GM15510 (cell line): ENCODE measurements around the gene ARHGAP15.

Experiments used
- POLR2A ChIP-seq: IDR thresholded peaks from 3 replicates; pipeline ENCODE4 v1.6.1; 2011; ENCODE audit warnings: borderline replicate concordance; ENCODE audit not compliant: insufficient read length; ENCODE audit errors: extremely low read depth

The ARHGAP15 gene

DNA sequence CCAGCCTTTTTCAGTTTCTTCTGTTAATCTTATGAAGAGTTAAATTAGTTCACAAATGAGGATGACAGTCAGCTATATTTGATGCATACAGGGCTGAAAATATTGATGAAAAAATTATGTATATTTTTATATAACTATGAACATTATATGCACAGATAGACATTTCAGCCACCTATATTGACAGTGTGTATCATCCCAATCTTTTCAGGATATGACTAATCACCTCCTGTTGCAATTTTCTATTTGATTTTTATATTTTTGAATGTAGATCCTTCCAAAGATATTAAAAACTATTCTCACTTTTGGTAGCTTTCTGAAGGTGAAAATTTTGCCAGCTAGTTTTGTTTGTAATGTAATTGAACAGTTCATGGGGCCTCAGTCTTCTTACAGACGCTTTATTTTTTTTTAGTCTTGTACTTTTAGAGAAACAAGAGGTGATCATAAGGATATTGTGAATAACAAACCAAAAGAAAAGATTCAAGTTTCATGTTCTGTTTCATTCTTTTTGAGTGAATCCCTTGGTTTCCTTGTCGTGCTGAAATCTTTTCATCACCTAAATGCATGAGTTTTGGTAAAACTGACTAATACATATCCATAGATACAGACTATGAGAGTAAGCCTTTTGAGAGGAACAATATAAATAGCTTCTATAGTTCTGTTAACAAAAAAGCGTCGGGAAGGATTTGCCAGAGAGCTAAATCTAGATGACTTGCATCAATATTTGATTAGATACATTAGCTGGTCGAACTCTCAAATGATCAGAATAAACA lies 123.1 kb downstream of the ARHGAP15 start:
- TF ChIP-seq POLR2A, result no peak

DNA sequence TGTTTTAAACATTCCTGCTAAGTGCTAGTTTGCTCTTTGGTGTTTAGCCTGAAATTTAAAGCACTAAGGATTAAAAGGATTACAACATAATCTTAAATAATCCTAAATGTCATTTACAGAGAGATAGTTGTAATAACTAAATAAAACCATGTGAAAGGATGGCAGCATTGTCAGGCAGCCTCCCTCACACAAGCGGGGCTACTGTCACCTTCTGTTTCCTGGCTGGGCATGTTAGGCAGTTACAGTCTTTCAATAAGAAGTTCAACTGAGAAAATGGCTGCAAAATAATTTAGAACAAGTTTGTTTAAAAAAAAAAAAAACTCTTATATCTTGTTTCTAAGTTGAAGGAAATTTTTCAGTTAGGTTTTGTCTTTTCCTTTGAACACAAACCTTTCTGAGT lies 124.9 kb downstream of the ARHGAP15 start:
- TF ChIP-seq POLR2A, result no peak

DNA sequence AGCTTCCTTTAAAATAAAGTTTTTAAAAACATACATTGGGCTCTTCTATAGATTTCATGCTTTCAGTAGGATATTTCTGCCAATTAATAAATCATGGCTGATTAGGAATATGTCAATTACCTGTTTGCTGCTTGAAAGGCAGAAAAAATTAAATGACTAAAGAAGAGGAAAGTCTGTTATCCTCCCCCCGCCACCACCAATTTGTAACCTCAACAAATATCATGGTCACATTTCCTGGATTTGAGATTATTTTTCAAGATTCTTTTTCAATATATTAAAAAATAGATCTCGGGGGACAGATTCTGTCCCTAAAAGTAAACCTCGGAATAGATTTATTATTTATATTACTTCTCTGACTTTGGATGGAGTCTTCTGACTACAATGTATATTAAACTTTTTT lies 125.9 kb downstream of the ARHGAP15 start:
- TF ChIP-seq POLR2A, result no peak

DNA sequence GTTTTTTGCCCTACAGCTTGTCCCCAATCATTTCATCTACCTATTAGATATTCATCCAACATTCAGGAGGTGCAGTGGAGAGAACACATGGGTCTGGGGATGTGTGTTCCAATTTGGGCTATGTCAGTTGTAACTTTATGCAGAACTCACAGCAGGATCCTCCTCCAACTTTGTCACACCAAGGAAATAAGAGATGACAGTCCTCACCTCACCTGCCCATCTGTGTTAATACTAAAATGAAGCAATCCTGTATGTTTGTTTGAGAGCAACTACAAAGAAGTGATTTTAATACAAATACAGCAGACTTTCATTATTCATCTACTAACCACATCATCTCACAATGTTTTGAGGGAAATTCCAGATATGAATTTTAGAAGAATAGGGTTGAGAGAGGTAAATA lies 126.7 kb downstream of the ARHGAP15 start:
- no peak for TF ChIP-seq POLR2A

DNA sequence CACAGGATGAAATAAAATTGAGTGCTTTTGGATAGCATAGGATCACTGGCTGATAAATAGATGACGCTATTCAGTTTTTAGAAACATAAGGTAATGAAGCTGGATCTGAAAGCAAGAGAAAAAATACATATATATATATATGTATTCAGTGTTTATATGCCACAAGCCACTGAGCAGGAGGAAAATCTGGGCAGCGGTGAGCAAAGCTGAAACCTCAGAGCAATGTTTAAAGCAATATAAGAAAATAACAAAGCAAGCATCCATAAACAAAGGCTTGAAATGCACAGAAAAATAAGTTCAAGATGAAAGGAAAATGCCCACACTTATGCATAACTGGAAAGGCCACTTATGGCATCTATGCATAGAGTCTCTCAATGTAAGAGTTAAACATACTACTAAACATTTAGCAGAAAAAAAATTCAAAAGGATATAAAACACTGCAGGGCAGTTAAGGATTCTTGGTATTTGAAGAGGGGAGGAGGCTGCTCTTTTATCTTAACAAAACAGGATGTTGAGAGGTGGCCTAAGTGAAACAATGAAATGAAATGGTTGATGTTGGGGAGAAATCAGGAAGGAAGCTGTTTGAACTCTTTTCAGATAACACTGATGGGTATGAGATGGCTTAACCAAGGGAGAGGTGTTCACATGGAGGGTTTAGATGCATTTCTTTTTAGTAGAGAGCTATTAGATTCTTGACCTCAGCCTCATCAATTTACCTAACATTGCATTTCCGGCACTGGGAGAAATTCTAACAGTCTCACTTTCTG lies 129.1 kb downstream of the ARHGAP15 start:
- TF ChIP-seq POLR2A, result no peak

DNA sequence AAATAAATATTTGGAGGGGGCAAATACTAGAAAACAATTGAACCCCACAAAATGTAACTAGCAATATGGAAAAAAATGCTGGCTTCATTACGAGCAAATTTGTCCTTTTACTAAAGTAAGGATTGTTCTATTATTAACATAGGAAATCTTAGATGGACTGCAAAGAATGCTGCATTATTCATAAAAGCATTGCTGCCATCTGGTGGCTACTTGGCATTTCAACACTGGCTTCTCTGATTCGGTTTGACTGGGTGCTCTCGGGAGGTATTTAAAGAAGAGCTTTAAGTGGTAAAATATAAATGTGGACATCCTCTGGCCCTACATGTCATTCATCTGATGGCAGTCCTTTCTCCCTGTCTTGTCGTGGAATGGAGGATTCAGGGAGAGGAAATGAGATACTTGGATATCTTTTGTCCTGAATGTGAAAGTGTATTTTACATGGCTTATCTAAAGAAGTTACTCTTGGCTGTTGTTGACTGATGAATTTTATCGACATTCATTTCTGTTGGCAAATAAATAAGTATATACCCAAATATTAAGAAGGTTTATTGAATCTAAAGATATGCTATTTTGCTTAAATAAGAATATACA lies 130.2 kb downstream of the ARHGAP15 start:
- no peak for TF ChIP-seq POLR2A

DNA sequence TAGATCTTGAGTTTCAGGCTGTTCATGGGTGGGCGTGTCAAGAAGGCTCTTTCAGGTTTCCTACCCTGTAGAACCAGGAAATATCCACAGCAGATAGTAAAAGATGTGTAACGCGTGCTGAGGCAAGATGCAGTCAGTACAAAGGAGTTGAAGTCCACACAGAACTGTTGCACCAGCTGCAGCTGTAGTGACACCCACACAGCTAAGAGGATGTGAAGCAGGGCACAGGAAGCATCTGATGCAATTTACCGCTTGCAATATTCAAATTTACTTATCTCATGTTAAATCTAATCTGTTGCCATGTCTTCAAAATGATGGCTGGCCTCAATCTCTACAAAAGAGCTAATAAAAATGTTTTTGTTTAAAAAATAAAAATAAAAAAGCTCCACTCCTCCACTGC lies 132.8 kb downstream of the ARHGAP15 start:
- TF ChIP-seq POLR2A, result no peak

DNA sequence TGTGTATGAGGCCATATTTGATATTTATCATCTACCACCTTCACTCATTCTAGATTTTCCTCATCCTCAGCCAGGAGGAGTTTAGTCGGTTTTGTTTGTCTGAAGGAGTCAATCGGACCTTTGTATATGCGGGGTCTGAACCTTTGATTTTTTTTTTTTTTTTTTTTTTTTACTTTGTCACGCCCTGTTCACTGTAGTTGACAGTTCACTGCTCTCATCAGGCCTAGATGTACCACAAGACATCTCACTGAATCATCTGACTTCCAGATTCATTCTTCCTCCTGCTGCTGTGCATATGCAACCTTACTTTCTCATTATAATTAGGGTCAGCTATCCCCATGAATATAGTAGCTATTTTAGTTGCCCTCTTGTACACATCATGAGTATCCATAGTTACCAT lies 133.2 kb downstream of the ARHGAP15 start:
- TF ChIP-seq POLR2A, result no peak

DNA sequence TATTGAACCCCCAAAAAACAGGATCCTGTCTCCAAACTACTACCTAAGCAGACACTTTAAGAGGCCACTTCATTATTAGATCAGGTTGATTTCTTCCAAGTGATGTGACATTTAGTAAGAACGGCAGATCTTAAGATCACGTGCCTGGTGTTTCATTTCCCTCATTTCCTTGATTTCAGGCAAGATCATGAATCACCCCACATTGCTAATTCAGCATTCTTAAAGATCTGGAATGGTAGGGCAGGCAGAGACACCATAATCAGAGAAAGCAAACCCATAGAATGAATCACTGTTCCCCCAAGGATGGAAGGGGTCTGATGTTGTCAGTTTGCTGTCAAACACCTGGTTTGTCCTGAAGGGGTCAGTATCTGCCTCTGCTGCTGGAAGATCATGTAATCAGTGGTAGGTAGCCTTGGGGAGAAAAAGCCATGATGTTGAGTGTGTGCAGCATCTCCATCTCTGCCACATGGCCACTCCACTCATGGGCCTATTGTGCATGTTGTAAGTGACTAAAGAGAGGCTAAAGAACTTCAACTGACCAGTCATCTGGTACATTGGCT lies 133.9 kb downstream of the ARHGAP15 start:
- no peak for TF ChIP-seq POLR2A

DNA sequence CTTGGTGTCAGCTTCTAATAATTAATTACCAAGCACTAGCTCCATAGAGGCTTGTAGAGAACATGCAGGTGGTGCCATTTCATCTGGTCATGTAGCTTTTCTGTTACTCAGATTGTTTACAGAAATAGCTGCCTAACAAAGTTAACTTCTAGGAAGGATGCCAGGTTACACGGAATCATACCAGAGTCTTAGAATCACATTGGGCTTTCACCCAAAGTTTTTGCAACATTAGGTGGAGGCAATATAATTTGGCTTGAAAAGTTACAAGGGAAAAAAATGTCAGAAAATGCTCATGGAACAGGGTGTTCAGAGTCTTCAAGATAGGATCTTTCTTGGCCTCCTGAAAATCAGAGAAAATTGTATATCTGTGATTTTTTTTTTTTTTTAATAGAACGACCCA lies 135.6 kb downstream of the ARHGAP15 start:
- TF ChIP-seq POLR2A, result no peak

DNA sequence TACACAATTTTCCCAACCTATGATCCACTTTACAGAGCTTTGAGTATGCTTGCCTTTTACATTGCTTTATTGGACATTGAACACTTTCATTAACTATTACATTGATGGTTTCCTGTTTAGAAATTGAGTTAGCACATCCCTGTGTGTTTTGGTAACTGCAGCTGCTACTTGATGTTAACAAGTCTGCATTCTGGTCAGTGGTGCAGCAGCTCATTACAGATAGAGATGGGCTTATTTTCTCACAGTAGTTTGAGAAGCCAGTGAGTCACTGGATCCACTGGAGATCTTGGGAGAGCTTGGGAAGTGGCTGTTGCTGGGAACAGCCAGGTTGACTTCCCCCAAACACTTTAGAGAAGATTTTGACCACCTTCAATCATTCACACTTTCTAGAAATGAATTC lies 150.5 kb downstream of the ARHGAP15 start:
- no peak for TF ChIP-seq POLR2A

DNA sequence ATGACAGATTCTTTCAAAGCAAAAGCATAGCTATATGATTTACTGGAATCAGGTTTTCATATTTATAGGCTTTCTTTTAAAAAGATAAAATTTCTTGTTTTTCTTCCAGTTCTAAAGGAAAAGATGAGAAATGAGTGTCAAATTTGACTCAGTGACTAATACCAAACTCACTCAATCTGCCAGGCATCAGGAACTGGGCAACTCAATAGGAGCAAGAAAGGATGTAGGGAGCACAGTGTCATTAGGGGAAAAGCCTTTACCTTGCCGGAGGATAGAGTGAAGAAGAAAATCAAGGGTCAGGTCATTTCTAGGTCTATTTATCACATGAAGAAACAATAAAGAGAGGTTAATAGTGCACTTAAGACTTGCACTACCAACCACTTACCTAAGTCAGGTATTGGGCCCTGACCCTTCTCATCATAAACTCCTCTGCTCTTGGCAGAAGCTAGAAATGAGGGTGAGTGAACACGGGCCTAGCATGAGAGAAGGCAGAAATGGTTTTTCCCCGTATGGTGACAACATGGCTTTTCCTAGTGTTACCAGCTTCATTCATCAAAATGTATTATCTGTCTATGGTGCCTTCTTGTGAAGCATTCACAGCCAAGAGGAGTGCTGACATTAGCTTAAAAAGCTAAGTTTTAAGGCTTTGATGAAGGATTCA lies 151.0 kb downstream of the ARHGAP15 start:
- TF ChIP-seq POLR2A, result no peak

DNA sequence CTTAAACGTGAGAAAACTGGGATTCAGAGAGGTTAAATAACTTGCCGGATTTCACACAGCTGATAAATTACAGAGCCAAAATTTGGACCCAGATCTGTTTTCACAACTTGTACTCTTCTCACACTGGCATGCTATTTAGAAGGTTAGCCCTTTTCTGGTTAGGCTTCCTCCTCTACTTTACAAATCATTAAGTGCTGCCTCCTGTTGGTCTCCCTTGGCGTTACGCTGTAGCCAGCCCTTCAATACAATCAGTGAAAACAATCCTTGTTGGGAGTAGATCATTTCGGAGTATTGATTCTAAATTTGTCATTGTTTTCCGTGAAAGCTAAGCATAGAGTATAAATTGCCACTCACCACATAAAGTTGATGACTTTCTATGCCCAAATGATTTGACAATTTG lies 153.5 kb downstream of the ARHGAP15 start:
- no peak for TF ChIP-seq POLR2A

DNA sequence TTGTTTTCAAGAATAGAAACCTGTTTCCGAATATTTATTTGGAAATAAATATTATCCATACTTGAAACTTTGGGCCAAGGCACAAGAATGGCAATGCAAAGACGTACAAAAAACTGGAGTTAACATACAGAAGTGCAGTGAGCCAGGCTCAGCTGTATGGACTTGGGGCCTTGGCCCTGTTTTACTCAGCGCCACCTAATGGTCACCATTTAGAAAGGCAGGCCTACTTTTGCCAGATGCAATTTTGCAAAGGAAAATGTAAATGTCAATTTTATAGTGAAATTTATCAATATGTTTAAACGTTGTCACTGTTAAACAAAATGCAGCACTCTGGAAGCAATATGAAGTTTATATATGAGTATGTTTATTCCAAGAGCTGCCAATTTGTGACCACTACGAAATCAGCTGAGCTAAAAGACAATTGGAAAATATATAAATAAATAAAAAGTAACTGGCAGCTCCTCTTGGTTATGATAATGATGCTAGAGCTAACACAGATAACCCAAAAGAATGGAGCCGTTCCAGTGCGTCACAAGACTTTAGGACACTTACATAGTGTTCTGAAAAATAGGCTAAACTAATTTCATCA lies 155.0 kb downstream of the ARHGAP15 start:
- TF ChIP-seq POLR2A, result no peak
